ENCODE measurements around the gene SRD5A2.

Gene SRD5A2

GRCh38 chr2:31580321-31581117 is at the start of gene SRD5A2:
TSS of gene SRD5A2 (minus strand) at chr2:31580938. CDS start at chr2:31580900, 38 bp downstream.
- DNase-seq = no peak

- DNase-seq = no peak
Observed at GRCh38 chr2:31606509-31606908, 25.8 kb upstream of the SRD5A2 start.

GRCh38 chr2:31598694-31599093 is 18.0 kb upstream of the SRD5A2 start:
- DNase-seq = no peak

DNA sequence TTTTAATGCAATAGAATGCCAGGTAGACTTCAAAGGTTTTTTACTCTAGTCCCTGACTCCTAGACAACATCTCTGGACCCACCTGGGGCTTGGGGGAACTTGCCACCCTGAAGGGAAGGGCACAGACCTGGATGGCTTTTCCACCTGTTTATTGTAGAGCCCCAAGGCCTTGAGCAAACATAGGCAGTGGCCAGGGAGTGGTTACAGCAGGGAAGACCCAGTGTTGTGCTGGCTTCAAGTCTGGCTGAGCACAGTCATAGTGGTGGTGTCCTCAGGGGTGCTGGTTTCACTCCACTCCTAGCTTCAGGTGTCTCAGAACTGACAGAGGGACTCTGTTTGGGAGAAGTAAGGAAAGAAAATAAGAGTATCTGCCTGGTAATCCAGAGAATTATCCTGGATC is 5.5 kb upstream of the SRD5A2 start:
- DNase-seq = no peak

GRCh38 chr2:31581124-31581795 is 522 bp upstream of the SRD5A2 start:
- no peak for DNase-seq

- no peak for DNase-seq
Observed at GRCh38 chr2:31579996-31580320, 780 bp downstream of the SRD5A2 start.

DNA sequence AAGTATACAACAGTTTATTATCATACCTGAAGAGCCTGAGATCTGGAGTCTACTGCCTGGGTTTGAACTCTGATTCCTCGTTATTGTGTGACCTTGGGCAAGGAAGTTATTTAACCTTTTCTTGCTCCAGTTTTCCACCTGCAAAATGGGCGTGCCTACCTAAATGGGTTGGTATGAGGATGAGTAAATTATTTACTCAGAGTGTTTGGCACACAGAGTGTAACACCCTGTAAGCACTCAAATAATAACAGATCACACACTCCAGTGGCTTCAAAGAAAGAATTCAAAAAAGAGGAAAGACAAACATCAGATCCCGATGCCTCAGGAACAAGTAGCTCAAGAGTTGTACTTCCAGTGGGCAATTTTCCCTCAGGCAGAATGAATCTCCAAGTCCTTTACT is 2.4 kb downstream of the SRD5A2 start:
- no peak for DNase-seq

DNA sequence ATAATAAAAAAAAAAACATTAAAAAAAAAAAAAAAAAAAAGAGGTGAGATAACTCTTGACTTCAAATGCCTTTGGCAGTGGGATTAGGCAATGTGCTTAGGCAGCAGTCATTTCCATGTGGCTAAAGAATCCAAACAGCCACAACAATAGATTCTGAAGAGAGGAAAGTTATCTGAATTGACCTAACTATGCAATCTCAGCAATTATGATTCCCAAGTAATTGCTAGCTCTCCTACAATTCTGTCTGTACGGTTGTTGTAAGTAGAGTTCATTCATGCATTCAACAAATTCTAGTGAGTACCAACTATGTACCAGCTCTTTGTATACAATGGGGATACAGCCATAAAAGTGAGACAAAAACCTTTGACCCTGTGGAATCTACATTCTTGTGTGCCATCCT is 3.6 kb downstream of the SRD5A2 start:
- no peak for DNase-seq

GRCh38 chr2:31568585-31569201 is 12.0 kb downstream of the SRD5A2 start:
- no peak for DNase-seq

GRCh38 chr2:31567679-31568078 is 13.1 kb downstream of the SRD5A2 start:
- no peak for DNase-seq

GRCh38 chr2:31563273-31563839 is 17.4 kb downstream of the SRD5A2 start:
- DNase-seq = no peak

GRCh38 chr2:31561823-31562222 is 18.9 kb downstream of the SRD5A2 start:
- DNase-seq = no peak

- no peak for DNase-seq
Observed at GRCh38 chr2:31558401-31559295, 22.1 kb downstream of the SRD5A2 start.

- no peak for DNase-seq
Observed at GRCh38 chr2:31556940-31557339, 23.8 kb downstream of the SRD5A2 start.

DNA sequence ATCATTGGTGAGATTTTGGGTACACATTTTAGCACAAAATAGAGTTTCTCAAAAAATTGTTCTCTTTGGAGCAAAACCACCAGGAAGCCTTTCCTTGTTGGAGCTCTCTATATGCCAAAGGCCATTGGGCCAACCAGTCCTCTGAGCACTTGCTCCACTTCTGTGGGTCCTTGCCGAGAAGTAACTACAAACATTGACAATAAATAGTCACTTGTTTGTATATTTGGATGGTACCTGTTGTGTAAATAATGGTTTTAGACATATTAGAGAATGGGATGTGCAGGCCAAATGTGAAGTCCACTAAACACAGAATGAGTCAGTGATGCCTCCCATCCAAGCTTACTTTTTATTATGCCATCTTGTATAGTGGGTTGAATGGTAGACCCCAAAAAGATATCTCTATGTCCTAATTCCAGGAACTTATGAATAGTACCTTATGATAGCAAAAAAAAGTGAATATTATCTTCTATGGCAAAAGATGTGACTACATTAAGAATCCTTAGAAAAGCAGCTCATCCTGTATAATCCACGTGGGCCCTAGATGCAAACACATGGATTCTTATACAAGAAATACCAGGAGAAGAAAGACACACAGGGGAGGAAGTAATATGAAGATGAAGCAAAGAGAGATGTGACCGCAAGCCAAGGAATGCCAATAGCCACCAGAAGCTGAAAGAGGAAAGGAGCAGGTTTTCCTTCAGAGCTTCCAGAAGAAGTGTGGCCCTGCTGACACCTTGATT is 24.6 kb downstream of the SRD5A2 start:
- DNase-seq = no peak

GRCh38 chr2:31553362-31553761 is 27.4 kb downstream of the SRD5A2 start:
- no peak for DNase-seq

GRCh38 chr2:31547485-31547884 is 33.3 kb downstream of the SRD5A2 start:
- no peak for DNase-seq

- DNase-seq = no peak
Observed at GRCh38 chr2:31541853-31542252, 38.9 kb downstream of the SRD5A2 start.

DNA sequence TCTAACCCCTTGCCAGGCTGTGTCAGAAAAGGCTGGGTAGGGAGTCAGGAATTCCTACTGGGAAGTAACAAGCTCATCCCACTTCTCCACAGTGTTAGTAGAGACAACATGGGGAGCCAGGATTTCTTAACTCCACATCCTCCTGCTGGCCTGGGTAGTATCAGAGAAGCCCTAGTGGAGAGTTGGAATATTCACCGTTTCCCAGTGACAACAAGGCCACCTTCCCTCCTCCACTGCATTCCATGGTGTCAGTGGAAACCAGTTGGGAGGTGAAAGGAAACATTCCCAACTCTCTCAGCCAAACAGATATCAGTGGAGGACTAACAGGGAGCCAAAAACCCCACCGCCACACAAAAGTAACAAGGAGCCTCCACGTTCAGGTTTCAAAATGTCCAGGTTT is 41.2 kb downstream of the SRD5A2 start:
- DNase-seq = no peak

DNA sequence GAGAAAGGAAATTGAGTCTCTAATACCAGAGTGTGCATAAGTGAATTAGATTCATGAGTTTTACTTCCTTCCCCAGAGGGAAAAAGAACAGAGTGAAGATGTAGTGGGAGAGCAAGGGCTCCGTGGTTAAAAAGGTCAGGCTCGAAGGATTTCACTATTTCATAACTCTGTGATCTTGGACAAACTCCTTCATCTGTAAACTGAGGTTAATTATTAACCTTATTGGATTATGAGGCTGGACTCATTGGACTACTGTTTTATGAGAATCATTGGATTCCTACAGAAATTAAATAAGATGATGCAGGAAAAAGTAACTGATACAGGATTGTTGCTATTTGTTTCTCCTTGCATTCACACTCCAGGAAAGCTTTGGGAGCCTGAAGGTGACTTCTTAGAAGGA is 45.0 kb downstream of the SRD5A2 start:
- DNase-seq = no peak

- DNase-seq = no peak
Observed at GRCh38 chr2:31534636-31535035, 46.1 kb downstream of the SRD5A2 start.

- DNase-seq = no peak
Observed at GRCh38 chr2:31533036-31533435, 47.7 kb downstream of the SRD5A2 start.

All from CD4-positive, alpha-beta T cell treated with Interleukin-12 subunit alpha and Interleukin-12 subunit beta, for 1 hour (primary cell).